ENCODE results near the gene FANK1. TPM values are rescaled to one million over a fixed set of nuclear protein-coding genes. Genes with fewer than 3 reads are reported as not detected.

FANK1 gene
- total and polyA plus RNA-seq, 2 donors from 2014 or later, result 8.6 to 13.4 TPM

DNA sequence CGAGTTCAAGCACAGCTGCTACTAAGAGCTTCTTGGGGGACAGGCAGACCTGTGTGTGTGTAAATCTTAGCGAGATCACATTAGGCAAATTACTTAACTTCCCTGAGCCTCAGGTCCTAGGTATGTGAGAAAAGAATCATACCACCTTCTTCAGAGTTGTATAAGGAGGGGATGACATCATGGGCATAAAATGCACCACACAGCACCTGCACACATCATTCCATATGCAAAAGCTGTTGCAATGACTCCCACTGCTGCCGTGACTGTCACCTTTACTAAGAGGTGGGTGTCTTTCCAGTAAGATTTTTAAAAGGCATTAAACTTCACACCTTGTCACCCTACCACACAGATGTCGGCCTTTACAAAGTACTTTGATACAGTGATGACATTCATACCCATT, 146.0 kb downstream of the FANK1 start:
- FAIRE-seq (no peak), DNase-seq (no peak)
- H3K4me1 ChIP-seq (ENCODE audit: control insufficient read depth in 2 of 3, insufficient read depth in 2 of 3, low read depth in 1 of 3, low read length in 3 of 3), result peaks cover 4 to 16% (median 10%) of the 10 kb centered on the region in 3 donors
- H3K9me3 ChIP-seq (ENCODE audit: control insufficient read depth in 2 of 3, insufficient read depth in 1 of 3, low read length in 3 of 3), result no peaks in the 10 kb centered on the region
- H3K9ac ChIP-seq (ENCODE audit: low read length in 3 of 3), result peak overlapping the region in 1 of 3 donors; percentile 62
- TF ChIP-seq, protein P1, sequence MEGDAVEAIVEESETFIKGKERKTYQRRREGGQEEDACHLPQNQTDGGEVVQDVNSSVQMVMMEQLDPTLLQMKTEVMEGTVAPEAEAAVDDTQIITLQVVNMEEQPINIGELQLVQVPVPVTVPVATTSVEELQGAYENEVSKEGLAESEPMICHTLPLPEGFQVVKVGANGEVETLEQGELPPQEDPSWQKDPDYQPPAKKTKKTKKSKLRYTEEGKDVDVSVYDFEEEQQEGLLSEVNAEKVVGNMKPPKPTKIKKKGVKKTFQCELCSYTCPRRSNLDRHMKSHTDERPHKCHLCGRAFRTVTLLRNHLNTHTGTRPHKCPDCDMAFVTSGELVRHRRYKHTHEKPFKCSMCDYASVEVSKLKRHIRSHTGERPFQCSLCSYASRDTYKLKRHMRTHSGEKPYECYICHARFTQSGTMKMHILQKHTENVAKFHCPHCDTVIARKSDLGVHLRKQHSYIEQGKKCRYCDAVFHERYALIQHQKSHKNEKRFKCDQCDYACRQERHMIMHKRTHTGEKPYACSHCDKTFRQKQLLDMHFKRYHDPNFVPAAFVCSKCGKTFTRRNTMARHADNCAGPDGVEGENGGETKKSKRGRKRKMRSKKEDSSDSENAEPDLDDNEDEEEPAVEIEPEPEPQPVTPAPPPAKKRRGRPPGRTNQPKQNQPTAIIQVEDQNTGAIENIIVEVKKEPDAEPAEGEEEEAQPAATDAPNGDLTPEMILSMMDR (IDR thresholded peaks at IDR 0.05; ENCODE audit: borderline replicate concordance, extremely low read depth, insufficient read depth), result no peak
- H3K4me3 ChIP-seq (ENCODE audit: low read length in 3 of 3), result peak overlapping the region in 2 of 3 donors; percentile 14 to 35
- H3K36me3 ChIP-seq (ENCODE audit: control insufficient read depth in 2 of 3, insufficient read depth in 3 of 3, low read length in 3 of 3), result no peaks in the 10 kb centered on the region
- no peaks in the 10 kb centered on the region for H3K27me3 ChIP-seq (ENCODE audit: control insufficient read depth, insufficient read depth, low read length)
- H3K27ac ChIP-seq (ENCODE audit: low read depth in 2 of 2, low read length in 2 of 2), result peak overlapping the region; percentile 29 to 48
- intact Hi-C loops (cut with DNase I), result no loop called here

DNA sequence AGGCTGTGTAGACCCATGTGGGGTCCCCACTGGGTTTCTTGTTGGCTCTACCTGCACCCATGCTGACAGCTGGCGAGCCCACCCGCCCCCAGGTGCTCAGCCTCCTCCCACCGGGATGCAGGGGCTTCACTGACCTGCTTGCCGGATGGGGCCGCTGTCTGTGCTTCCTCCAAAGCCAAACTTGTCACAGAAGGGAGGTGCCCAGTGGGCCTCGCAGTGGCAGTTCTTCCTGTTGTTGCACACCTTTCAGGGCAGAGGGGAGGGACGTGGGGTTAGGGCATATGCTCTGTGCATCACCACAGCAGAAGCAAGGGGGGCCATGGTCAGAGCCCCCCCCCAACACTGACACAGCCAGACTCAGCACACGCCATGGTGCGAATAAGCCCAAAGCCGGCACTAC, 146.5 kb downstream of the FANK1 start:
- Histone ChIP-seq H3K4me3 (ENCODE audit: low read length in 3 of 3) (no peak overlapping the region), H3K9me3 (ENCODE audit: control insufficient read depth in 2 of 3, insufficient read depth in 1 of 3, low read length in 3 of 3) (no peaks in the 10 kb centered on the region), H3K4me1 (ENCODE audit: control insufficient read depth in 2 of 3, insufficient read depth in 2 of 3, low read depth in 1 of 3, low read length in 3 of 3) (peaks cover 4 to 16% (median 10%) of the 10 kb centered on the region in 3 donors), H3K27me3 (ENCODE audit: control insufficient read depth, insufficient read depth, low read length) (no peaks in the 10 kb centered on the region), H3K36me3 (ENCODE audit: control insufficient read depth in 2 of 3, insufficient read depth in 3 of 3, low read length in 3 of 3) (no peaks in the 10 kb centered on the region), H3K27ac (ENCODE audit: low read depth in 2 of 2, low read length in 2 of 2) (no peak overlapping the region), H3K9ac (ENCODE audit: low read length in 3 of 3) (no peak overlapping the region)
- no peak for FAIRE-seq
- intact Hi-C loops (cut with DNase I), result no loop called here
- TF ChIP-seq, protein P1 (IDR thresholded peaks at IDR 0.05; ENCODE audit: borderline replicate concordance, extremely low read depth, insufficient read depth), result no peak
- peak in 1 of 5 donors; percentile 75 for DNase-seq

DNA sequence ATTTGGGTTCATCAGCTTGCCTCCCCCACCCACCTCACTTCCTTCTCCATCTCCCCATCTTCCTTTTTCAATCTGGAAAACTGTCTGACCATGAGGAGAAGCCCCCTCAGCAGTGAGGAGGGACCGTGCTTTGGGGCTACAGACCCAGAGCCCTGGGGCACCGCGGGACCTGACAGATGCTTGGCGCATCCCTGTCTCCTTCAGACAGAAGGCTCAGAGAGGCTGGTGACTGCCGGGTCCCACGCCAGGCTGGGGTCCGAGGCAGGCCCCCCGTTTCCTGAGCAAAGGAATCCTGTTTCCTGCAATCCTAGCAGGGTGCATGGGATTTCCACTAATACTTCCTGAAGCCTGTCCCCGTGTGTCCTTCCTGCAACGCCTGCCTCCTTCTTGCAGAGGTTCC, 147.0 kb downstream of the FANK1 start:
- Histone ChIP-seq H3K27me3 (ENCODE audit: control insufficient read depth, insufficient read depth, low read length) (no peaks in the 10 kb centered on the region), H3K9me3 (ENCODE audit: control insufficient read depth in 2 of 3, insufficient read depth in 1 of 3, low read length in 3 of 3) (no peaks in the 10 kb centered on the region), H3K27ac (ENCODE audit: low read depth in 2 of 2, low read length in 2 of 2) (no peak overlapping the region), H3K4me3 (ENCODE audit: low read length in 3 of 3) (no peak overlapping the region), H3K9ac (ENCODE audit: low read length in 3 of 3) (no peak overlapping the region), H3K4me1 (ENCODE audit: control insufficient read depth in 2 of 3, insufficient read depth in 2 of 3, low read depth in 1 of 3, low read length in 3 of 3) (peaks cover 4 to 16% (median 10%) of the 10 kb centered on the region in 3 donors), H3K36me3 (ENCODE audit: control insufficient read depth in 2 of 3, insufficient read depth in 3 of 3, low read length in 3 of 3) (no peaks in the 10 kb centered on the region)
- intact Hi-C loops (cut with DNase I), result no loop called here
- DNase-seq (no peak), FAIRE-seq (no peak)
- TF ChIP-seq, protein P1 (IDR thresholded peaks at IDR 0.05; ENCODE audit: borderline replicate concordance, extremely low read depth, insufficient read depth), result no peak

DNA sequence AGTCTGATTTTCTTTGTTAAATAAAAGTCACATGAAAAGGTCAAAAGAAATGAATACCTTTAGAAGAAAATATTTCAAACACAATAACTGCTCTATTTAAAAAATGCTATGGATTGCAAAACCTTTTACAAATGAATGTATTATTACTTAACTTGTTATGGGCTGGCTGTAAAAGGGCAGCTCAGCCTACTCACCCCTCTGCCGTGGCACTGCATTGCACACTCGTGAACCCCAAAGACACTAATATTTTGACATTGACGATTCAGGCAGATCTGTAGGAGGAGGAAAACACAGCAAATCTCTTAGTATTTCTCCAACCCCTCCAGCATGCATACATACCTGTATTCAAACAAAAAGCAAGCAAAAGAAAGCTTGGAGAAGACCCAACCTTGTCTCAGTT, 149.5 kb downstream of the FANK1 start:
- FAIRE-seq (no peak), DNase-seq (no peak)
- TF ChIP-seq, protein P1 (IDR thresholded peaks at IDR 0.05; ENCODE audit: borderline replicate concordance, extremely low read depth, insufficient read depth), result no peak
- H3K9me3 ChIP-seq (ENCODE audit: control insufficient read depth in 2 of 3, insufficient read depth in 1 of 3, low read length in 3 of 3), result no peaks in the 10 kb centered on the region
- H3K9ac ChIP-seq (ENCODE audit: low read length in 3 of 3), result no peak overlapping the region
- peaks cover 4 to 23% (median 18%) of the 10 kb centered on the region in 3 donors for H3K4me1 ChIP-seq (ENCODE audit: control insufficient read depth in 2 of 3, insufficient read depth in 2 of 3, low read depth in 1 of 3, low read length in 3 of 3)
- intact Hi-C loops (cut with DNase I), result no loop called here
- H3K27me3 ChIP-seq (ENCODE audit: control insufficient read depth, insufficient read depth, low read length), result no peaks in the 10 kb centered on the region
- no peaks in the 10 kb centered on the region for H3K36me3 ChIP-seq (ENCODE audit: control insufficient read depth in 2 of 3, insufficient read depth in 3 of 3, low read length in 3 of 3)
- no peak overlapping the region for H3K4me3 ChIP-seq (ENCODE audit: low read length in 3 of 3)
- no peak overlapping the region for H3K27ac ChIP-seq (ENCODE audit: low read depth in 2 of 2, low read length in 2 of 2)

Data from kidney (tissue), 14 donors.